ENCODE results near the gene RIIAD1.
A peak's percentile ranks its signal among the peaks of the same experiment; 100 is the strongest.
"Not testable (repeated sequence)": the region's sequence is repeated elsewhere in the genome, so short reads cannot be mapped to it uniquely, and the experiment has no call there.

The RIIAD1 gene

DNA sequence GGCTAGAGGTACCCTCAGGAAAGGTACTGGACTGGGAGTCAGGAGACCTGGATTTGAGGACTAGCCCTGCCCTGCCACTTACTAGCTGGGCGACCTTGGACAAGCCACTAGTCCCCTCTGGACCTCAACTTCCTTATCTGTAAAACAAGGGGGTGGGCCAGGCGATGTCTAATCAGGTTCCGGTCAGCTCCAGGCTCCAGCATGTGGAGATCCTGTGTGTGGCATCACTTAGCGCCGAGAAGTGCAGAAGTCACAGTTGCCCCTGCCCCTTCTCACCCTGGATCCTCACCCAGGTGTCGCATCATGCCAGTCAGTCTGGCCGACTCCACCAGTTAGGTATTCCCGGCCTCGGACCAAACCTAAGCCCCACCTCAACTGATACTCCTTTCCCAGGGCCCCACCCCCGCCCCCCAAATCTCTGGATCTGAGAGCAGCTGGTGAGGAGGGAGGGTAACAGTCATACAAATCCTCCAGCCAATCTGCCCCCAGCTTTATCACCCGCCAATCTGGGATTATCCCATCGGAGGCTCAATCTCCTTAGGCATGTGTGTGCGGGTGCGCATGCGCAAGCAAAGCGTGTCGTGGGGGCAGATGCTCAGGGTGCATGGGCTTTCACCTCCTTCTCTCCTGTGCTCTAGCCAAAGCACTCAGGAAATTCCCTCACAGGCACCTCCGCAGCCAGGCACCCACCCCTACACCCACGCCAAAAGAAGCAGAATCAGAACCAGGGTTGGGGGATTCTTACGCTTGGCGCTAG lies 10.1 kb upstream of the RIIAD1 start:
- DNase-seq (ENCODE audit: low read depth) = no peak

DNA sequence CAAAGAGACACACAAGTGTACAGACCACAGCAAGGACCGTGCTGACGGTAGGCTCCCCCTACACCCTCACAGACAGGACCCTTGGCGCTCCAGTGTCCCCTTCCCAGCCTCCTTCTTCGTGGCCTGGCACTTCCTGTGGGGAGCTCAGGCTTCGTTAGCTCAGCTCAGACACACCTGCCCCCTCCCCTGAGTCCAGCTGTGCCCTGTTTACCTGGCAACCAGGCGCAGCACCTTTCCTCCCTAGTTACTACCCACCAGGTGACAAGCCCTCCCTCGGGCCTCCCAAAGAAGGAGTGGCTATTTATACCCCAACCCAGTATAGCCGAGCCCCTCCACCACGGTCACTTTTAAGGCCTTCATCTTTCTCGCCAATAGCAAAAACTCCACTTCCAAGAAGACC lies 9.4 kb upstream of the RIIAD1 start:
- DNase-seq (ENCODE audit: low read depth) = no peak

DNA sequence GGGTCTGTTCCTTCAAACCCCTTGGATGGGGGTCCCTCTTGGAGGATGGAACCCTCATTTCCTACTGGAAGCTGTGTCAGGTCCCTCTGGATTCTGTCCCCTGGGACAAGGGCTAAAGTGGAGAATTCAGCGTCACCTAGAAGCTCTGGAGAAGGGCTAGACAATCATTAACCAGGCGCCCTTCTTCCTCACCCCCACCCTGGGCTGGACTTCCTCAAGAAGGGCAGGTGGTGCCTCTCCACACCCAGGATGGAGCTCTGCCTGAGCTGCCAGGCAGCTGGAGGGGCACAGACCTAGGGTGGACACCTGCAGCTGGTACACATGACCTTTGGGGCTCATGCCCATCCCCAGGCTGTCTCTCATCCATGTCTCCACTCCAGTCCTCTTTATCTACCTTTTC lies 8.3 kb upstream of the RIIAD1 start:
- DNase-seq (ENCODE audit: low read depth) = no peak

DNA sequence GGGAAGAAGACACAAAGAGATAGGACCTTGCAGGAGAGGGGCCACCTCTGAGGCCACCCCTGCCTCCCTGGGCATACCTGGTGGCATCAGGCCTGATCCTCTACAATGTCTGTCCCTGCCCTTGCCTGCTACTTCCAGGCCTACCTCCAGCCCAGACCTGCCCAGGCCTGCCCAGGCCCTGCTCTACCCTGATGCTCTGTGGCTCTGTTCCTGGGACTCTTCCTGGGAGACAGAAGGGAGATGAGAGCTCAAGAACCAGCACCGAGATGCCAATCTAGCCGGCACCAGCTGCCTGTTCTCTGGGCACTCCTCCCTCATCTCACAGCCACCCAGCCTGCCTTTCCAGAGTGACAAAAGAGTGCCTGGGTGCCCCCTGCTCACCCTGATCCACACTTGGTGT lies 7.4 kb upstream of the RIIAD1 start:
- no peak for DNase-seq (ENCODE audit: low read depth)

DNA sequence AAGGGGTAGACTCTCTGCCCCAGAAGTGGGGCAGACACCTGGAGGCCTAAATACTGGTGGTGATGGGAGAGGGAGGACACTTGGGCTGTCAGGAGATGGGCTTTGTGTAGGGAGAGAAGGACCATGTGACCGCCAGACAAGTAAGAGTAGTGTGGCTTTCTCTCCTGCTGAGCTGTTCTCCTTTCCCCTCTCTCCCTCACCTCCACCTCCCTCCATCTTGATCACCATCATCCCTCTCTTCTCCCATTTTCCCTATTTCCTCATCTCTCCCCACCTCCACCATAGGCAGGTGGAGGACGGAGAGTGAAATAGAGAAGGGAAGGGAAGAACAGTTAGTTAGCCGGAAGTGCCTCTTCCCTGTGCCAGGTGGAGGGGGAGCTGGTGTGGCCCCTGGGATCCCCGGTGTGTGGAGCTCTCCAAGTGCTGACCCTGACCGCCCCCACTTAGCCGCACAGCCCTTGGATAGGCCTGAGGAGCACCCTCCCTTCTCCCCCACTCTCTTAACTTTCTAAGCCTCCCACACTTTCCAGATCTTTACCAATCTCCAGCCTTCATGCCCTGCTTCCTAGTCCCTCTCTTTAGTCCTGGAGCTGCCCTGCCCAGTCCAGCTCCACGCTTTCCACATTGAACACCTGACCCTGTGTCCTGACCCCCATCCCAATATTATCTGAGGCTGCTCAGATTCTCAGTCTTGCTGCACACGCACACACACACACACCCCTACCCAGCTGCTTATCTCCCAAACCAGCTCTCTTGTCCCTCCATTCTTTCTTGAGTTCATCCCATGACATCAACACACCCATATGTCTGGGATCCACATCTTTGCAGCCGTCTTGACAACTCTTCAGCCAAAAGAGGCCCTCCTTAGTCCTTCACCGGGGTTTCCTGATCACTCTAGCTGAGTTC lies 6.2 kb upstream of the RIIAD1 start:
- no peak for DNase-seq (ENCODE audit: low read depth)

DNA sequence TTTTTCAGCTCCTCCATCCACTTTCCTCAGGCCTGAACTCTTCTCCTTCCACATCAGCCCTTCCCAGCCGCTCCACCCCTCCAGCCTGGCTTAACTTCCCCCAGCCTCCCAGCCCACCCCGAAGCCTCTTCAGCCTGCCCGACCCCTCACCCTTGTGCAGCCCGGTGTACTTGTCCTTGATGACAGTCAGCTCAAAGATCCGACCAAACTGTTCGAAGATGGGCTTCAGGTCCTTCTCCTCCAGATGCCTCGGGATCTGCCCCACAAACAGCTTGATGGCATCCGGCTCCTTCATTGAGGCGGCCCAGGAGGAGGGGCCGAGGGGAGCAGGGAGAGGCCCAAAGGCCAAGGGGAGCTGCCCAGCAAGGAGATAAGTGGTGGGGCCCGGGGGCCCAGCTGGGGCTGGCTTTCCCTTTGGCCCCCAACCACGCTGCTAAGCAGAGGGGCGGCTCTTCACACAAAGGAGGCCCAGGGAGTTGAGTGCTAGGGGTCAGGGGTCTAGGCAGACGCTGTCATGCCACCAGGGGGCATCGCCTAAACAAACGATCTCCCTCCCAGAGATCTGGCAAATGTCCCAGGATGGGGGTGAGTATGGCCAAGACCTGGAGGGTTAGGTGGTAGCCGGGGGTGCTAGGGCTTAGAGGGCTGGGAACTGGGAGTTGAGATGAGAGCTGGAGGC lies 5.5 kb upstream of the RIIAD1 start:
- no peak for DNase-seq (ENCODE audit: low read depth)

DNA sequence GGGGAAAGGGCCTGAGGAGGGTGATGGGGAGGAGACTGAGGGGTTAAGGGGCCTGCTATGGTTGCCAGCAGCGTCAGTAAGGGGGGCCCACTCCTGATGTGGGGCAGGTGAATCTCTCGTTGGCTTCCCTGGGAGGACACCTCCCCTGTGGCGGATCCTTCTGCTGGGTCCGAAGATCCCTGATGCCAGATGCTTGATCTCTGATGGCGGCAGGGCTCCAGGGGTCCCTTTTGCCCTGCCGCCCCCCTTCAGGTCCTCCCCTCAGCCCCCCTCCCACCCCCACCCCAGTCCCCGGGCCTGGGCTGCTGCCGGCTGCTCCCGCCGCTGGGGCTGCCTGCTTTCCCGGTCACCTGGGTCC lies 4.9 kb upstream of the RIIAD1 start:
- no peak for DNase-seq (ENCODE audit: low read depth)

DNA sequence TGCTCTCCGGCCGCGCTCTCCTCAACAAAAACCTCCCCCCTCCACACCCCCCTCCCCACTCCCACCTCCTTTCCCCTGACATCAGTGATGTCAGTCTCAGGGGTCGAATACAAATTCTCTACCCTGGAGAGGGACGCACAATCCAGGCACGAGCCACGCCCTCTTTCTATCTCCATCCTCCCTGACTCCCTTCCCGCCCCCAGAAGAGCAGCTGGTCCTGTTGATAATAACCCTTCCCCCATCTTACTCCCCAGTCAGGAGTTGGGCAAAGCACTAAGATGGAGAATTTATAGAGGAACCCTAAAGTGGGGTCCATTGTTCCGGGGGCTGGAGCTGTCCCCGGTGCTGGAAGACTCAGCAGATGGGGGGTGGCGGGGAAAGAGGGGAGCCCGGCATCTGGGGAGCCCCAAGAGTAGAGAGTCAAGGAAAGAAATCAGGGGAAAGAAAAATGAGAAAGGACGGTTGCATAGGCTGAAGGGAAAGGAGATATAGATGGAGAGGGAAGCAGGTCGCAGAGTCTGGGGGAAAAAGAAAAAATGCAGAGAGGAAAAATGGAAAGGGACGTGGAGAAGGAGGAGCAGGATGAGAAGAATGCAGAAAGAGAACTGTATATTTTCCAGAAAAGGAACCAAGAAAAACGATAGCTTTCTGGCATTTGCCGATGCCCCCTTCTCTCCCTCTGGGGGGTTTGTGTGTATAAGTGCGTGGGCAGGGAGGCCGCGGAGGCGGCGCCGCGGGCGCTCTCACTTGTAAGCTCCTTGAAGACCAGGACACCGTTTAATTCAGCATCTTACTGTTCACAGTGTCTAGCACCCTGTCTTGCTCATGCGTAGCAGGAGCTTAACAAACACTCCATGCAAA lies 4.3 kb upstream of the RIIAD1 start, which contains the start of gene CELF3:
CELF3 (minus strand) TSS at position 33 of the 861 bp plus-strand sequence. CDS start 783 bp downstream, outside the sequence.
- DNase-seq (ENCODE audit: low read depth) = peak; percentile 21

DNA sequence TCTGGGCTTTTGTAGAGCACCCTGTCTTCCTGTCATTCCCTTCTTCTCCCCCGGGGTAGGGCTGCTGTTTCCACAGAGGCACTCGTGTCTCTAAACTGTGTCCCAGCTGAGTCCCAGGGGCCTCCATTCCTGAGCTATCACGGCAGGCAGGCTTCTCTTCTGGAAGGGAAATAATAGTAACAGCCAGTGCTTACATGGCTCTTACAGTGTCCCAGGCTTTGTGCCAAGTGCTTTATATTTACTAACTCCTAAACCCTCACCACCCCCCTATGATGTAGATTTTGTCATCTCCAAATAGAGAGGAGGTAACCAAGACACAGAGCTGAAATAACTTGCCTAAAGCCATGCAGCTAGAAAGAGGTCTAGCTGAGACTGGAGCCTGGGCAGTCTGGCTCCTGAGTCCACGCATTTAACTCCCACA lies 3.3 kb upstream of the RIIAD1 start:
- DNase-seq (ENCODE audit: low read depth) = no peak

DNA sequence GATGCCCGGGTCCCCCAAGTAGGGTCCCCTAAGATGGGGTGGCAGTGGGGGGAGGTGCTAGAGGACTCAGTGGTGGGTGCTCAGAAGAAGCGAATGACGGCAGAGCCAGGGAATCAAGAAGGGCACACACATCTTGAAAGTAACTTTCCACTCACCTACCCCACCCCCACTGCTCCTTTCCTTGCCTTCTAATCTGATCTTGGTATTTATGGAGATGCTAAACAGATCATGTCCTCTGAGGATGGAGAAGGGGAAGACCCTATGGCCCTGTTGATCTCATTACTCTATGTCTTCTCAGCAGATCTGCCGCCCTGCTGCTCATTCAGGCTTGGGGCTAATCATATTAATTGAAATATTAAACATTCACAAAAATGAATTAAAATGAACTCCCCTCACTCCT lies 2.7 kb upstream of the RIIAD1 start:
- no peak for DNase-seq (ENCODE audit: low read depth)

DNA sequence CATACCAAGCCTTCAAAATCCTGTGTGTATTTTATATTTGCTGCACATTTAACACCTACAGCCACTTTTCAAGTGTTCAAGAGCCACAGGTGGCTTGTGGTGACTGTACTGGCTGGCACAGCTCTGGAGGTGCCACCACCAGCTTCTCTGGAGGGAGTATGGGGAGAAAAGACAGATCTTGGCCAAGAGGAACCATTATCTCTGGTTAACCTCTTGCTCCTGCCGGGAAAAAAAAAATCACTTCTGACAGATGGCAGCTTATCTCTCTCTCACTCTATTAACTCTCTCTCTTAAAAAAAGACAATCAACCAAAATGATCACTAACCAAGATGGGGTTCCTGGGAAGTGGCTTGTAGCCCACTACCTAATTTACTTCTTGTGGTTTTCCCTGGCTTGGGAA lies 1.2 kb upstream of the RIIAD1 start:
- DNase-seq (ENCODE audit: low read depth) = no peak

DNA sequence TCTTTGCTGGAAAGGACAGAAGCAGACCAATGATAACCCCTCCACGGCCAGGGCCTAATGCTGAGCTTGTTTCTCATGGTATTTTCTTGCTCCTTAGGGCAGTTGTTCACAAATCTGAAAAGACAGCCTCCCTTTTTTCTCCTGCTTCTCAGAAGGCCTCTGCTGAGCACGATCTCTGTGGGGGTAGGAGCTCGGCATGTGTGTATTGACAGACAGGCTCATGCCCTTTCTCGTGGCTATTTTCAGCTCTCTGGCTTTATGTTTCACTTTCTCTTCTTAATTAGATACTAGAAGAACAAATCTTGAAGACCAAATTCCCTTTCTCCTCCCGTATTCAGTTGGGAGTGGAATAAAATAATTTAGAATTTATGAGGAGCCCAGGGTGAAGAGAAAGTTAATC lies 768 bp upstream of the RIIAD1 start:
- peak; percentile 22 for DNase-seq (ENCODE audit: low read depth)

DNA sequence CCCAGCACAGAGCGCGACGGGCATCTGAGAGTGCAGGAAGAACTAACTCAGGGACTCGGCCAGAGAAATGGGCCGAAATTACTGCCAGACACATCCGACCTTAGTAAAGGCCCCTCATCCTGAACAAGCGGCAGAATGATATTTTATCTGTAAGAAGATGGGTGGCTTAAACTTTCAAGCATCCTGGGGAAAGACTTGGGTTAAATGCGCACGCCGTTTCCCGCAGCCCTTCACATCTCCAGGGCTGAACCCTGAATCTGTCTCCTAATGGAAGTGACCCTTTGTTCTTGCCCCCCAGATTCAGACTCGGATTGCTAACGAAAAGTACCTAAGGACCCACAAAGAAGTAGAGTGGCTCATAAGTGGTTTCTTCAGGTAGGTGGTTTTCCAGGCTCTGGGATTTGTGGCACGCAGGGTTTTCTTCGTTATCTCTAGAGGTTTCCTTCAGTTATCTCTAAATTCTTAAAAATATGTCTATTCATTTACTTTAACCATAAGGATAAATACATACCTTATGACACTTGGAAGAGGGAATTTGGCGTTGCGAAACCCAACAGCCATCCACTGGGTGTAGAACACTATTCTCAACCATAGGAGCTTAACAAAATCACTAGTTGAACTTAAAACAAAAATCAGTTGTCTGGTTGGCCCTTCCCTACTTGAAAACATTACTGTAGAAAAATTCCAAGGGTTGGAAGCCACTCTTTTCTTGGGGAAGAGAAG lies 627 bp downstream of the RIIAD1 start:
- DNase-seq (ENCODE audit: low read depth) = peak; percentile 54

DNA sequence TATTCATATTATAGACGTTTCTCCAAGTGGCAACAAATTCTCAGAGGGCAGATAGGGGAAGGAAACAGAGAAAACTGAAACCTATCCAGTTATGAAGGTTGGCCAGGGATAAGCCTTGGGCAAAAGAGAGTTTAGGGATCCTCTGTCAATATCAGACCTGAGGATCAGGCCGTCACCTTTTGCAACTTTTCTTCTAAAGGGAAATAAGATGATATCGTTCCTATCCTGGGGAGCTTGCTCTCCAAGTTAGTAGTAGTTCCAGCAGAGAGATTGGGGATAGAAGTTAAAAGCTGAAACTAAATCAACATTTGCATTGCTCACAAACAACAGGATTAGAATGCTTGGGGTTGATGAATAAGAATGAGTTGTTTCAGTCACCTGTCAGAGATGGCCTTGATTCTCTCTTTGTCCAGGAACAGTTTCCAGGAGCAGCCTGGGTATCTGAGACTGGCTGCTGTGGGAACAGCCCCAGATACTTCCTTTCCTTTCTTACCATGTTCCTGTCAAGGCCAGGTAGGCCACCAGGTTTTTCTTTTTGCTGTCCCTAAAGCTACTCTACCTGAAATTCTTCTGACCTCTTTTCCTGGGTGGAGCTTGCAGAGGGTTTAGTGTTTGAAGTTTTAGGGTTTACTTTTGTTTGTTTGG lies 2.5 kb downstream of the RIIAD1 start:
- DNase-seq (ENCODE audit: low read depth) = no peak

DNA sequence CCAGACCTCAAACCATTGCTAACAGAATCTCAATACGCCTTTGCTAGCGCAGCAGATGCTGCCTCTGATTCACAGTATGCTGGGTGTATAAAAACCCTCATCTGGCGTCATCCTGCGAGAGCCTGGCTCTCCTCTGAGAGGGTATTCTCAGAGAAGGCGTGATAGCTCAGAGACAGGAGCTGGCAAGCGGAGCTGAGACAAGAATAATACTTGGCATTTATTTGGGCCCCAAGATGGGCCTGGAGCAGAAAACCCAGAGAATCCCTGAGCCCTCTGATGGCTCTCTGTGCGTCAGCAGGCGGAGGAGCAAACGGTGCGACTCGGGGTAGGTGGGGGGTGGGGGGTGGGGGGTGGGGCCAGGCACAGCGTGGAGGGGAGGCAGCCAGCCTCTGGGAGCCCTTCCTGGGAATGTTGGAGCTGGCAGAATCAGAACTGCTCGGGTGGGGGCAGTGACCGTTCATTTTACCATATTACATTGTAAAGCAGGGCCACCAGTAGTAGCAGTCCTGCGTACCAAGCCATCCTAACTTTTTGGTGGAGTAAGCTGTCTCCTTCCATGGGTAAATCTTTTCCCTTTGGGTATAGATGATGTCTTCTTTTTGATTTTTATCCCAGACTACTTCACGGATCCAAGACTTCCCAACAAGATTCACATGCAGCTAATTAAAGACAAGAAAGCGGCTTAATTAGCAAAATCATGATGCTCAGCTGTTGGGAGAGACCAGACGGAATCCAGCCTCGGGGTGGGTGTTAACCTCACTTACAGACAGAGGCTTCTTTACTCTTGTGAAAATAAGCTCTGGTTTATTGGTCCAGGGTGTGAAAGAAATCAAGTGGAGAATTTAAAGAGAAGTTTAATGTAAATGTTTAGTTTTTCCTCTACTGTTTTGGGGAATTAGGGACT lies 7.1 kb downstream of the RIIAD1 start:
- peak; percentile 43 for DNase-seq (ENCODE audit: low read depth)

DNA sequence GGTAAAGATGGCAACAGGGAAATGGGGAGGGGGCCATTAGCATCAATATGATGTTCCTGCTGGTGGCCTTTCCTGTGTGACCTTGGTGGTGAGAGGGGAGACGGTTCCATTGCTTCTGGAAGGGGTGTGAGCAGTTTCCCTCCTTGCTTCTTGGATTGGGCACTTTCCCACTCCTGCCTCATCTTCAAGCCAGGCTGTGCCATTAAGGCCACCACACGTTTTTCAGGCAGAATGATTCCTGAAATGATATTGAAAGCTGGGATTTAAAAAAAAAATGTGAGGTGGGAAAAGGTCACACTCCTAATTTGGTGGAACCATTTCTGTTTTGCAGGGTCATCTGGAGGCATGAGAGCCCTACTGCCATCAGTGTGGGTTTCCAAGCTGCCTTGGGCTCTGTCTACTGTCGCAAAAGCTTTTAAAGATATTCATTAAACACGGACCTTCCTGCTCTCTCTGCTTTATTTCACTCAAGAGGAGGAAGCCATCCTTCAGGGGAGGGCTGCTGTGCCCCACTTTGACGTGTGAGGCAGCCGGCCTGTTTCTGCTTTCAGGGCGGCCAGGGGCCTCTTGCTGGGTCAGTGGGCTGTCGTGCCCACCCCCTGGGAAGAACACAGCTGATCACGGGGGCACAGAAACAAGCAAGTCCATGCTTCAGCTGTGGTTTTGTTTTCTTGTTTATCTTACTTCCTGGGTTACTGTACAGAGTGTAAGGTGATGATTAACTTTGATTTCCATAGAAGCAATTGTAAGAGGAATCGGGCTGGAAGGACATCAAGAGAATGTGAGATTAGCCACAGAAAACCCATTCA lies 8.0 kb downstream of the RIIAD1 start:
- DNase-seq (ENCODE audit: low read depth) = no peak

DNA sequence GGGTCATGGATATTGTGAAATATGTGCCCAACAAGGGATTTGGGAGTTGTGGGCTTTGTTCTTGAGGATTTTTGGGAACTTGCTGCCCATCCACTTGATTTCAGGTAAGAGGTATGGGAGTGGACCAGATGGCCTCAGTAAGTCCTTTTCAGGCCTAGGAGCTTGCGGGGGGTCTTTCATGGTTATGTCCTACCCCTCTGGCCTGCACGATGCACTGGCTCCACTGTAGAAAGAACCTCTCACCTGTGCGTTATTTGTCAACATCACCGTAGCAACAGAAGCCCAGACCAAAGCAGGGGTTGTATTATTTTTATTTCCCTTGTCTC lies 8.6 kb downstream of the RIIAD1 start:
- DNase-seq (ENCODE audit: low read depth) = no peak

DNA sequence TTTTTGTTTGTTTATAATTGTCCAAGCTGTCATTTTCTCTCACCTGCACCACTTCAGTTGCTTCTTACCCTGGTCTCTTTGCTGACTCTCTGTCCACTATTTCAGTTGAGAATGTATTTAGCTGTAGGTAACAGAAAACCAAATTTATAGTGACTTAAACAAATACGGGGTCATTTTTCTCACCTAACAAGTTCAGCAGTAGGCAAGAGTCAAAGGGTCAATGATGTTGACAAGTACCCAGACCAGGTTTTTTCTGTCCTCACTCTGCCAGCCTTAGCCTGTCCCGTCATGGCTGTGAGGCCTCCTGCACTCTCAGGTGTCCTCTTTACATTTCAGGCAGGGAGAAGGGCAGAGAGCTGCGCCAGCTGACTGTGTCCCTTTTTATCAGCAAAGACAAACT lies 11.8 kb downstream of the RIIAD1 start:
- DNase-seq (ENCODE audit: low read depth) = no peak

DNA sequence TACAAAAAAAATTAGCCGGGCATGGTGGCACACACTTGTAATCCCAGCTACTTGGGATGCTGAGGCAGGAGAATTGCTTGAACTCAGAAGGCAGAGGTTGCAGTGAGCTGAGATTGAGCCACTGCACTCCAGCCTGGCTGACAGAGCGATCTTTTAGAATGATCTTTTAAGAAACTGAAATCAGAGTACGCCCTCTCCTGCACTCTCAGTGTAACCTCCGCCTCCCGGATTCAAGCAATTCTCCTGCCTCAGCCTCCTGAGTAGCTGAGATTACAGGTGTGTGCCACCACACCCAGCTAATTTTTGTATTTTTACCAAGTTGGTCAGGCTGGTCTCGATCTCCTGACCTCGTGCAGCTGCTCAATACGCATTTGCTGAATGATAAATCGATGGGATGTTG lies 12.7 kb downstream of the RIIAD1 start:
- DNase-seq (ENCODE audit: low read depth) = not testable (repeated sequence)

Data from amniotic epithelial cell (primary cell).